SK-N-SH (cell line): ENCODE results near the gene STEAP2. TPM values are rescaled to one million over a fixed set of nuclear protein-coding genes. Genes with fewer than 3 reads are reported as not detected.
A peak's percentile ranks its signal among the peaks of the same experiment; 100 is the strongest.

ENCODE experiments used
- CTCF ChIA-PET: fragments of 300-600, 350-600 bp; formaldehyde crosslinking; extraction: SDS; loops from one replicate; lab custom pipeline; 2021; lab: Yijun Ruan, JAX
- POLR2A ChIA-PET: fragments of 350-600 bp; sonication (Branson Sonifier 250); formaldehyde crosslinking; extraction: SDS; loops from one replicate; lab custom pipeline; 2020; ENCODE audit warnings: antibody characterized with exemption, inconsistent platforms; lab: Yijun Ruan, JAX
- DNase-seq: peaks from one replicate; pipeline ENCODE4 v3.0.0; 2012
- H2AFZ ChIP-seq: fragments of 200-600 bp; sonication (generic); 2 replicates; pipeline ENCODE4 v1.8.1; 2016; ENCODE audit warnings: antibody characterized with exemption, mild to moderate bottlenecking, low read depth
- H3F3A ChIP-seq: fragments of 200-600 bp; sonication (generic); replicated peaks from 2 replicates; pipeline ENCODE3; 2016; ENCODE audit warnings: antibody characterized with exemption, mild to moderate bottlenecking; ENCODE audit not compliant: insufficient read depth
- H3K27ac ChIP-seq, 2 experiments: fragments of 200-500 bp in 1 of 2; fragments of 200-600 bp in 1 of 2; sonication (Bioruptor generic) in 1 of 2; sonication (generic), shearing (Covaris generic) in 1 of 2; 2 replicates each; pipeline versions ENCODE4 v1.5.1 to v1.6.1; 2014 to 2016; ENCODE audit warnings: low read depth in 2 of 2, inconsistent platforms in 1 of 2, low read length in 1 of 2, mild to moderate bottlenecking in 1 of 2, mixed read lengths in 1 of 2
- H3K27me3 ChIP-seq: fragments of 200-600 bp; sonication (generic), shearing (Covaris generic); 2 replicates; pipeline ENCODE4 v1.6.1; 2016; ENCODE audit warnings: mixed run types; ENCODE audit not compliant: insufficient read depth
- H3K36me3 ChIP-seq, 2 experiments: fragments of 200-500 bp in 1 of 2; fragments of 200-600 bp in 1 of 2; sonication (Bioruptor generic) in 1 of 2; sonication (generic) in 1 of 2; replicated peaks in 1 of 2; 2 replicates each; pipeline versions ENCODE3 to v1.5.1; 2014 to 2016; ENCODE audit warnings: low read length in 1 of 2, mild to moderate bottlenecking in 1 of 2; ENCODE audit not compliant: insufficient read depth in 2 of 2, control insufficient read depth in 1 of 2
- H3K4me1 ChIP-seq, 2 experiments: fragments of 200-500 bp in 1 of 2; fragments of 200-600 bp in 1 of 2; sonication (Bioruptor generic) in 1 of 2; sonication (generic), shearing (Covaris generic) in 1 of 2; 2 replicates each; pipeline versions ENCODE4 v1.5.1 to v1.6.1; 2014 to 2016; ENCODE audit warnings: low read depth in 1 of 2, low read length in 1 of 2, mixed run types in 1 of 2; ENCODE audit not compliant: insufficient read depth in 2 of 2, control insufficient read depth in 1 of 2
- H3K4me2 ChIP-seq: fragments of 200-600 bp; sonication (generic), shearing (Covaris generic); 2 replicates; pipeline ENCODE4 v1.6.1; 2017; ENCODE audit warnings: mixed run types
- H3K4me3 ChIP-seq, 2 experiments: fragments of 200-500 bp in 1 of 2; fragments of 200-600 bp in 1 of 2; sonication (Bioruptor generic) in 1 of 2; sonication (generic), shearing (Covaris generic) in 1 of 2; 2 replicates each; pipeline versions ENCODE4 v1.5.1 to v1.8.1; 2014 to 2016; ENCODE audit warnings: low read depth in 2 of 2, inconsistent platforms in 1 of 2, low read length in 1 of 2, mild to moderate bottlenecking in 1 of 2, mixed read lengths in 1 of 2, moderate library complexity in 1 of 2
- H3K79me2 ChIP-seq: fragments of 200-600 bp; sonication (generic); 2 replicates; pipeline ENCODE4 v1.8.1; 2017; ENCODE audit warnings: mild to moderate bottlenecking; ENCODE audit not compliant: insufficient read depth
- H3K9ac ChIP-seq: fragments of 200-600 bp; sonication (generic); 2 replicates; pipeline ENCODE4 v1.6.1; 2017; ENCODE audit warnings: mixed run types
- H3K9me2 ChIP-seq: fragments of 200-600 bp; sonication (generic); 2 replicates; pipeline ENCODE4 v1.6.1; 2017; ENCODE audit warnings: mixed run types
- H3K9me3 ChIP-seq: fragments of 200-600 bp; sonication (generic); 2 replicates; pipeline ENCODE4 v1.6.1; 2017; ENCODE audit warnings: mixed run types, mild to moderate bottlenecking, moderate library complexity
- H4K20me1 ChIP-seq: fragments of 200-600 bp; sonication (generic); 2 replicates; pipeline ENCODE4 v1.6.1; 2017; ENCODE audit warnings: mild to moderate bottlenecking, mixed run types; ENCODE audit not compliant: insufficient read depth
- CHD2 ChIP-seq: fragments of 150-350 bp; IDR thresholded peaks from 2 replicates; pipeline ENCODE4 v1.6.1; 2018; ENCODE audit warnings: low read length; ENCODE audit not compliant: partially characterized antibody
- EP300 ChIP-seq, 2 experiments: IDR thresholded peaks; 2 replicates each; pipeline versions ENCODE4 v1.4.0 to v1.6.1; 2012; ENCODE audit warnings: borderline replicate concordance in 1 of 2, low read depth in 1 of 2, low read length in 1 of 2
- EZH2phosphoT487 ChIP-seq: fragments of 200-600 bp; sonication (generic); IDR thresholded peaks from 2 replicates; pipeline ENCODE4 v1.6.1; 2017; ENCODE audit warnings: low read depth, mixed run types, mild to moderate bottlenecking, antibody characterized with exemption, moderate library complexity, borderline replicate concordance
- FOXJ3 ChIP-seq: sonication (generic); formaldehyde crosslinking; IDR thresholded peaks from 2 replicates; pipeline ENCODE4 v1.5.1; 2020; ENCODE audit warnings: mild to moderate bottlenecking, missing genetic modification reagents
- GABPA ChIP-seq: IDR thresholded peaks from 2 replicates; pipeline ENCODE4 v1.4.0; 2012; ENCODE audit warnings: low read depth, mild to moderate bottlenecking
- GATA2 ChIP-seq: sonication (generic); formaldehyde crosslinking; IDR thresholded peaks from 2 replicates; pipeline ENCODE4 v1.5.0; 2020; ENCODE audit warnings: mild to moderate bottlenecking, missing genetic modification reagents
- MXI1 ChIP-seq: IDR thresholded peaks from 2 replicates; pipeline ENCODE4 v1.6.1; 2012; ENCODE audit warnings: mild to moderate bottlenecking, low read depth, low read length, improper control_type of control experiment
- NFIC ChIP-seq: IDR thresholded peaks from 2 replicates; pipeline ENCODE4 v1.4.0; 2012; ENCODE audit warnings: borderline replicate concordance
- POLR2AphosphoS5 ChIP-seq: IDR thresholded peaks from 2 replicates; pipeline ENCODE4 v1.6.1; 2012; ENCODE audit warnings: low read depth, low read length
- RCOR1 ChIP-seq: fragments of 150-350 bp; IDR thresholded peaks from 2 replicates; pipeline ENCODE4 v1.6.1; 2017; ENCODE audit warnings: antibody characterized with exemption, low read length
- RFX5 ChIP-seq: IDR thresholded peaks from 2 replicates; pipeline ENCODE4 v1.6.1; 2012; ENCODE audit warnings: mild to moderate bottlenecking, improper control_type of control experiment, low read length
- RXRA ChIP-seq: IDR thresholded peaks from 2 replicates; pipeline ENCODE4 v1.4.0; 2012; ENCODE audit warnings: low read depth, mild to moderate bottlenecking, borderline replicate concordance
- TAF1 ChIP-seq: IDR thresholded peaks from 2 replicates; pipeline ENCODE4 v1.6.1; 2012; ENCODE audit warnings: low read depth, mild to moderate bottlenecking, low read length, moderate library complexity, borderline replicate concordance
- TCF12 ChIP-seq: IDR thresholded peaks from 2 replicates; pipeline ENCODE4 v1.4.0; 2012
- TEAD4 ChIP-seq: IDR thresholded peaks from 2 replicates; pipeline ENCODE4 v1.4.0; 2012; ENCODE audit warnings: mild to moderate bottlenecking, borderline replicate concordance; ENCODE audit not compliant: insufficient read depth
- WGBS: methylation state at CpG from one replicate; pipeline ENCODE4 v1.1.6; 2017; ENCODE audit warnings: low lambda C conversion rate; 5-methylcytosine and 5-hydroxymethylcytosine counted together
- polyA plus RNA-seq, 3 experiments: library from polyadenylated mRNA; depleted of rRNA; stranded (reverse); fragments of >200 nt; gene quantifications; 2 replicates each; pipeline ENCODE4 v1.2.3, GENCODE V29; 2012
- TF ChIP-seq, protein P1 (sequence below): fragments of 150-350 bp; IDR thresholded peaks from 2 replicates; pipeline ENCODE4 v1.6.1; 2017; ENCODE audit warnings: antibody characterized with exemption, low read length, low read depth, borderline replicate concordance
- TF ChIP-seq, protein P2 (sequence below): fragments of 200-600 bp; sonication (generic); IDR thresholded peaks from 2 replicates; pipeline ENCODE4 v1.6.1; 2017; ENCODE audit warnings: antibody characterized with exemption, mild to moderate bottlenecking, moderate library complexity
- TF ChIP-seq, protein P3 (sequence below): fragments of 150-350 bp; IDR thresholded peaks from 2 replicates; pipeline ENCODE4 v1.6.1; 2016; ENCODE audit warnings: mild to moderate bottlenecking, low read depth, low read length
- TF ChIP-seq, protein P4 (sequence below): IDR thresholded peaks from 2 replicates; pipeline ENCODE4; 2012

Gene STEAP2
- polyA plus RNA-seq, 1 of the 3 experiments (the other 2 are of a cell fraction), result 6.6 TPM

DNA sequence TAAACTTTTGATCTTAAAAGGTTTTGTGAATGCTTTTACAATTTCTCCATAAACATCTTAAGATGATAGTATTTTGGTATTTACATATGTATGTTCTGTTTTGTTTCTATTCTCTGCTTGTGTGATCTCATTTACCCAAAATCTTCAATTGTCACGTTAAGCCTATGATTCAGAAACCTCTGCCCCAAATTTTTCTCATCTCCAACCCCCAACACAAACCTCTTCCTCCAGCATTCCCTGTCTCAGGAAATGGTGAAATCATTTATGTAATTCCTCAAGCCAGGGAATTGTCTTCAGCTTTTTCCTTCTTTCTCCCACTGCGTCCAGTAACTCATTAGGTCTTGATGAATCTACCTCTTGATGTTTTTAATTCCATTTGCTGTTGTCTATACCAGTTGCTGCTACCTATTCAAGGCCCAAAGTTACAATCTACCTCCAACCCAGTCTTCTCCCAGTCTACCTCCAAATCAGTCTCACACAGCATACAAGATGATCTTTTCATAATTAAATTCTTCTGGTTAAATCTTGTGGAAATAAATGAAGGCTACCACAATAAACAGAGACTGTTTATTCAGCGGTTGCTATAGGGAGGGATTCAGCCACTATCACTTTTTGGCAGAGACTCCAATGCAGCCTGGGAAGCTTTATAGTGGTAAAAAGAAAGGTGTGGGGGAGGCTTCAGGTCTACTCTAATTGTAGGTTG lies 39.2 kb downstream of the STEAP2 start:
- no peaks in the 10 kb centered on the region for H3K9me3 ChIP-seq
- POLR2A ChIA-PET, result no interaction called here
- no peaks in the 10 kb centered on the region for H3K9me2 ChIP-seq
- no peaks in the 10 kb centered on the region for H3K36me3 ChIP-seq
- no peak overlapping the region for H3K4me3 ChIP-seq
- CTCF ChIA-PET, result interaction anchor here (1.6 kb wide), 1 partner anchor 96 kb away, joined by 5 read pairs; the partner anchor contains the start of gene STEAP1
- no peaks in the 10 kb centered on the region for H4K20me1 ChIP-seq
- H2AFZ ChIP-seq, result peak overlapping the region; percentile 32
- no peaks in the 10 kb centered on the region for H3K79me2 ChIP-seq
- H3K4me1 ChIP-seq, result peaks cover 0 to 8% of the 10 kb centered on the region in 2 experiments; a peak in 1 of 4 replicates
- H3K27ac ChIP-seq, result peak overlapping the region in 1 of 2 experiments; percentile 11; a peak in 1 of 4 replicates
- no peak for TF ChIP-seq EZH2phosphoT487
- no peak for TF ChIP-seq TEAD4
- TF ChIP-seq, protein P1, sequence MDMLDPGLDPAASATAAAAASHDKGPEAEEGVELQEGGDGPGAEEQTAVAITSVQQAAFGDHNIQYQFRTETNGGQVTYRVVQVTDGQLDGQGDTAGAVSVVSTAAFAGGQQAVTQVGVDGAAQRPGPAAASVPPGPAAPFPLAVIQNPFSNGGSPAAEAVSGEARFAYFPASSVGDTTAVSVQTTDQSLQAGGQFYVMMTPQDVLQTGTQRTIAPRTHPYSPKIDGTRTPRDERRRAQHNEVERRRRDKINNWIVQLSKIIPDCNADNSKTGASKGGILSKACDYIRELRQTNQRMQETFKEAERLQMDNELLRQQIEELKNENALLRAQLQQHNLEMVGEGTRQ, result no peak
- no peak for TF ChIP-seq MXI1
- TF ChIP-seq GABPA, result no peak
- TF ChIP-seq, protein P2, sequence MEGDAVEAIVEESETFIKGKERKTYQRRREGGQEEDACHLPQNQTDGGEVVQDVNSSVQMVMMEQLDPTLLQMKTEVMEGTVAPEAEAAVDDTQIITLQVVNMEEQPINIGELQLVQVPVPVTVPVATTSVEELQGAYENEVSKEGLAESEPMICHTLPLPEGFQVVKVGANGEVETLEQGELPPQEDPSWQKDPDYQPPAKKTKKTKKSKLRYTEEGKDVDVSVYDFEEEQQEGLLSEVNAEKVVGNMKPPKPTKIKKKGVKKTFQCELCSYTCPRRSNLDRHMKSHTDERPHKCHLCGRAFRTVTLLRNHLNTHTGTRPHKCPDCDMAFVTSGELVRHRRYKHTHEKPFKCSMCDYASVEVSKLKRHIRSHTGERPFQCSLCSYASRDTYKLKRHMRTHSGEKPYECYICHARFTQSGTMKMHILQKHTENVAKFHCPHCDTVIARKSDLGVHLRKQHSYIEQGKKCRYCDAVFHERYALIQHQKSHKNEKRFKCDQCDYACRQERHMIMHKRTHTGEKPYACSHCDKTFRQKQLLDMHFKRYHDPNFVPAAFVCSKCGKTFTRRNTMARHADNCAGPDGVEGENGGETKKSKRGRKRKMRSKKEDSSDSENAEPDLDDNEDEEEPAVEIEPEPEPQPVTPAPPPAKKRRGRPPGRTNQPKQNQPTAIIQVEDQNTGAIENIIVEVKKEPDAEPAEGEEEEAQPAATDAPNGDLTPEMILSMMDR, result no peak
- TF ChIP-seq GATA2, result no peak
- no peak for TF ChIP-seq TAF1
- TF ChIP-seq, protein P3, sequence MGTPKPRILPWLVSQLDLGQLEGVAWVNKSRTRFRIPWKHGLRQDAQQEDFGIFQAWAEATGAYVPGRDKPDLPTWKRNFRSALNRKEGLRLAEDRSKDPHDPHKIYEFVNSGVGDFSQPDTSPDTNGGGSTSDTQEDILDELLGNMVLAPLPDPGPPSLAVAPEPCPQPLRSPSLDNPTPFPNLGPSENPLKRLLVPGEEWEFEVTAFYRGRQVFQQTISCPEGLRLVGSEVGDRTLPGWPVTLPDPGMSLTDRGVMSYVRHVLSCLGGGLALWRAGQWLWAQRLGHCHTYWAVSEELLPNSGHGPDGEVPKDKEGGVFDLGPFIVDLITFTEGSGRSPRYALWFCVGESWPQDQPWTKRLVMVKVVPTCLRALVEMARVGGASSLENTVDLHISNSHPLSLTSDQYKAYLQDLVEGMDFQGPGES, result no peak
- TF ChIP-seq TCF12, result no peak
- TF ChIP-seq RCOR1, result no peak
- no peak for TF ChIP-seq RXRA
- no peak for TF ChIP-seq POLR2AphosphoS5
- no peak for TF ChIP-seq FOXJ3 (CRISPR knock-in tag)
- TF ChIP-seq EP300 (IDR thresholded peaks at IDR 0.05; ENCODE audit: borderline replicate concordance in 1 of 2, low read depth in 1 of 2, low read length in 1 of 2), result no peak
- TF ChIP-seq, protein P4, sequence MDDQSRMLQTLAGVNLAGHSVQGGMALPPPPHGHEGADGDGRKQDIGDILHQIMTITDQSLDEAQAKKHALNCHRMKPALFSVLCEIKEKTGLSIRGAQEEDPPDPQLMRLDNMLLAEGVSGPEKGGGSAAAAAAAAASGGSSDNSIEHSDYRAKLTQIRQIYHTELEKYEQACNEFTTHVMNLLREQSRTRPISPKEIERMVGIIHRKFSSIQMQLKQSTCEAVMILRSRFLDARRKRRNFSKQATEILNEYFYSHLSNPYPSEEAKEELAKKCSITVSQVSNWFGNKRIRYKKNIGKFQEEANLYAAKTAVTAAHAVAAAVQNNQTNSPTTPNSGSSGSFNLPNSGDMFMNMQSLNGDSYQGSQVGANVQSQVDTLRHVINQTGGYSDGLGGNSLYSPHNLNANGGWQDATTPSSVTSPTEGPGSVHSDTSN, result no peak
- TF ChIP-seq RFX5, result no peak
- no peak for TF ChIP-seq NFIC
- no peak for TF ChIP-seq CHD2
- no peak overlapping the region for H3K9ac ChIP-seq
- no peaks in the 10 kb centered on the region for H3K27me3 ChIP-seq
- WGBS, result 65% methylated on average over 3 of the region's 3 CpGs
- H3K4me2 ChIP-seq, result peak overlapping the region; percentile 10; the same call in 1 of the 2 replicates
- no peak for DNase-seq
- H3F3A ChIP-seq, result no peaks in the 10 kb centered on the region
